Neural cell (in vitro differentiated cells): ENCODE measurements around the gene WDR7.

Experiments used
- EP300 ChIP-seq: fragments of 450-650 bp; conservative IDR thresholded peaks from 2 replicates; pipeline ENCODE4 v1.6.1; 2014; ENCODE audit warnings: antibody characterized with exemption, mild to moderate bottlenecking, moderate library complexity; ENCODE audit not compliant: poor library complexity, severe bottlenecking
- EZH2 ChIP-seq: fragments of 200-600, 300-800 bp; shearing (Covaris generic), sonication (generic); IDR thresholded peaks from 2 replicates; pipeline ENCODE4 v1.6.1; 2014; ENCODE audit warnings: antibody characterized with exemption, low read length, borderline replicate concordance, mild to moderate bottlenecking; ENCODE audit not compliant: insufficient read depth, poor library complexity, severe bottlenecking
- POLR2AphosphoS5 ChIP-seq: IDR thresholded peaks from 2 replicates; pipeline ENCODE4 v1.6.1; 2012
- RAD21 ChIP-seq: fragments of 450-650 bp; conservative IDR thresholded peaks from 2 replicates; pipeline ENCODE4 v1.6.1; 2014; ENCODE audit warnings: antibody characterized with exemption, mild to moderate bottlenecking, moderate library complexity
- REST ChIP-seq: IDR thresholded peaks from 2 replicates; pipeline ENCODE4 v1.6.1; 2012; ENCODE audit warnings: borderline replicate concordance
- SMC3 ChIP-seq: fragments of 450-650 bp; conservative IDR thresholded peaks from 2 replicates; pipeline ENCODE4 v1.6.1; 2014; ENCODE audit warnings: antibody characterized with exemption, mild to moderate bottlenecking, moderate library complexity; ENCODE audit not compliant: poor library complexity
- TAF1 ChIP-seq: IDR thresholded peaks from 2 replicates; pipeline ENCODE4 v1.6.1; 2012; ENCODE audit warnings: low read depth
- TF ChIP-seq, protein P1 (sequence below): fragments of 450-650 bp; IDR thresholded peaks from 2 replicates; pipeline ENCODE4 v1.5.1; 2014; ENCODE audit warnings: antibody characterized with exemption, mild to moderate bottlenecking, moderate library complexity; ENCODE audit not compliant: poor library complexity, severe bottlenecking

GRCh38 chr18:56935434-56936040 is 284.4 kb downstream of the WDR7 start:
- TF ChIP-seq, protein P1, sequence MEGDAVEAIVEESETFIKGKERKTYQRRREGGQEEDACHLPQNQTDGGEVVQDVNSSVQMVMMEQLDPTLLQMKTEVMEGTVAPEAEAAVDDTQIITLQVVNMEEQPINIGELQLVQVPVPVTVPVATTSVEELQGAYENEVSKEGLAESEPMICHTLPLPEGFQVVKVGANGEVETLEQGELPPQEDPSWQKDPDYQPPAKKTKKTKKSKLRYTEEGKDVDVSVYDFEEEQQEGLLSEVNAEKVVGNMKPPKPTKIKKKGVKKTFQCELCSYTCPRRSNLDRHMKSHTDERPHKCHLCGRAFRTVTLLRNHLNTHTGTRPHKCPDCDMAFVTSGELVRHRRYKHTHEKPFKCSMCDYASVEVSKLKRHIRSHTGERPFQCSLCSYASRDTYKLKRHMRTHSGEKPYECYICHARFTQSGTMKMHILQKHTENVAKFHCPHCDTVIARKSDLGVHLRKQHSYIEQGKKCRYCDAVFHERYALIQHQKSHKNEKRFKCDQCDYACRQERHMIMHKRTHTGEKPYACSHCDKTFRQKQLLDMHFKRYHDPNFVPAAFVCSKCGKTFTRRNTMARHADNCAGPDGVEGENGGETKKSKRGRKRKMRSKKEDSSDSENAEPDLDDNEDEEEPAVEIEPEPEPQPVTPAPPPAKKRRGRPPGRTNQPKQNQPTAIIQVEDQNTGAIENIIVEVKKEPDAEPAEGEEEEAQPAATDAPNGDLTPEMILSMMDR = no peak
- TF ChIP-seq SMC3 = no peak
- TF ChIP-seq EP300 = no peak
- TF ChIP-seq EZH2 = no peak
- TF ChIP-seq REST = no peak
- no peak for TF ChIP-seq POLR2AphosphoS5
- TF ChIP-seq TAF1 = no peak
- TF ChIP-seq RAD21 = no peak
